Stomach smooth muscle (tissue), 2 donors: ENCODE results near the gene SLC10A7.

Experiments used
- H3K27ac ChIP-seq: one replicate; pipeline ENCODE4 v1.7.0; 2013; ENCODE audit warnings: mild to moderate bottlenecking, low read length, inconsistent platforms
- H3K27me3 ChIP-seq, 2 donors: one replicate each; pipeline ENCODE4 v1.7.0; 2013; ENCODE audit warnings: low read length in 2 of 2; ENCODE audit not compliant: insufficient read depth in 2 of 2, control insufficient read depth in 1 of 2
- H3K36me3 ChIP-seq, 2 donors: one replicate each; pipeline ENCODE4 v1.7.0; 2013; ENCODE audit warnings: low read length in 2 of 2; ENCODE audit not compliant: control insufficient read depth in 2 of 2, insufficient read depth in 2 of 2
- H3K4me1 ChIP-seq: one replicate; pipeline ENCODE4 v1.7.0; 2013; ENCODE audit warnings: low read length; ENCODE audit not compliant: control insufficient read depth, insufficient read depth
- H3K4me3 ChIP-seq, 2 donors: one replicate each; pipeline ENCODE4 v1.7.0; 2013; ENCODE audit warnings: low read length in 2 of 2
- H3K9ac ChIP-seq, 2 donors: one replicate each; pipeline ENCODE4 v1.7.0; 2013; ENCODE audit warnings: low read length in 2 of 2, mild to moderate bottlenecking in 1 of 2
- H3K9me3 ChIP-seq, 2 donors: one replicate each; pipeline ENCODE4 v1.7.0; 2013; ENCODE audit warnings: low read length in 2 of 2; ENCODE audit not compliant: control insufficient read depth in 2 of 2
- donor health status: healthy.
- donor health status: Pancreatic carcinoma.

SLC10A7 gene

DNA sequence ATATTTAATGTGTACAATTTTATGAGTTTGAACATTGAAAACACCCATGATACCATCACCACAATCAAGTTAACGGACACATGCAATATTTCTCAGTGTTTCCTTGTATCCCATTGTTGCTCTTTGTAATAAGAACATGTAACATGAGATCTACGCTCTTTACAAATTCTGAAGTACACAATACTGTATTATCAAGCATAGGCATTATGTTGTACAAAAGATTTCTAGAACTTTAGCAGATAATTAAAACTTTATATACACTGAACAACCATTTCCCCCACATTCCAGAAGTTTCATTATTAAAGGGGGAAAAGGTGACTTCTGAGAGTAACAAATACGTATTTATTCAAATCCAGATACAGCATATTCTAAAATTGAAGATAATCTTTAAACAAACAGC is 114.5 kb downstream of the SLC10A7 start:
- no peaks in the 10 kb centered on the region for H3K4me1 ChIP-seq
- H3K27me3 ChIP-seq, result no peaks in the 10 kb centered on the region
- H3K9ac ChIP-seq, result no peak overlapping the region
- H3K36me3 ChIP-seq, result no peaks in the 10 kb centered on the region
- H3K9me3 ChIP-seq, result no peaks in the 10 kb centered on the region
- H3K4me3 ChIP-seq, result no peak overlapping the region
- H3K27ac ChIP-seq, result no peak overlapping the region

DNA sequence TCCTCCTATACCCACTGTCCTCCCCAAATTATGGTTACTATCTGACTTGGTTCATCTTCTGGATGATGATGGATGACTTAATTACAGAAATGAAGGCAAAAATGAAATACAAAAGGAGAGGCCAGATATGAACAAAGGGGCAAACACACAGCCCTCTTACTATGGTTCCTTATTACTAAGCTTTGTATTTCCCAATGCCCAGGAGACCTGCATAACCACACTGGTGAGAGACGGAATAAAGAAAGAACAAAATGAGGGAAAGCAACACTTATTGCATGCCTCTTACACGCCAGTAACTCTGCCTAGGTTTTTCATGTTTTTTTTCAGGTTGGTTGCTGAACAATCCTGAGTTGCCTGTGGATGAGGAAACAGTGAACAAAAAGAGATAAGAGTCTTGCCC is 120.5 kb downstream of the SLC10A7 start:
- H3K9ac ChIP-seq, result no peak overlapping the region
- no peak overlapping the region for H3K4me3 ChIP-seq
- no peaks in the 10 kb centered on the region for H3K36me3 ChIP-seq
- H3K27ac ChIP-seq, result no peak overlapping the region
- no peaks in the 10 kb centered on the region for H3K27me3 ChIP-seq
- no peaks in the 10 kb centered on the region for H3K4me1 ChIP-seq
- H3K9me3 ChIP-seq, result no peaks in the 10 kb centered on the region

DNA sequence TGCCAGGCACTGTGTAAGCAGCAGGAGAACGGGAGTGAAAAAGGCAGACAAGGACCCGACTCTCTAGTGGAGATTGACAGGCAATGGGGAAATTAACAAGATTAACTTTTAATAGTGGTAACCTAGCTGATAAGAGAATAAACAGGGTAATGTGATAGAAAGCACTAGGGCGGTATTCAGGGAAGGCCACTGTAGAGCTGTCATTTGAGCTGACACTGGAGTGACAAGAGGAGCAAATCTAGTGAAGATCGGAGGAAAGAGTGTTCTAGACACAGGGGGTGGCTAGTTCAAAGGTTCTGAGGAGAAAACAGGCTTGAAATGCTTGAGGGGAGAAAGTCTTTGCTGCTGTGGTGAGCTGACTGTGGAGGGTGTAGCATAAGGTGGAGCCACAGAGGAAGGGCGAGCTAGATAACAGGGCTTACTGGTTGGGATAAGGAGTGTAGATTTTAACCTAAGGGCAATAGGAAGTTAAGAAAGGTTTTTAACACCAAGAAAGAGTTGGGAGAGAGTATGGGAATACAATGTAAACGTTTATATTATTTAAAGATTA is 122.8 kb downstream of the SLC10A7 start:
- Histone ChIP-seq H3K9ac (no peak overlapping the region), H3K27ac (no peak overlapping the region), H3K4me1 (no peaks in the 10 kb centered on the region), H3K27me3 (no peaks in the 10 kb centered on the region), H3K9me3 (no peaks in the 10 kb centered on the region), H3K4me3 (no peak overlapping the region), H3K36me3 (no peaks in the 10 kb centered on the region)

DNA sequence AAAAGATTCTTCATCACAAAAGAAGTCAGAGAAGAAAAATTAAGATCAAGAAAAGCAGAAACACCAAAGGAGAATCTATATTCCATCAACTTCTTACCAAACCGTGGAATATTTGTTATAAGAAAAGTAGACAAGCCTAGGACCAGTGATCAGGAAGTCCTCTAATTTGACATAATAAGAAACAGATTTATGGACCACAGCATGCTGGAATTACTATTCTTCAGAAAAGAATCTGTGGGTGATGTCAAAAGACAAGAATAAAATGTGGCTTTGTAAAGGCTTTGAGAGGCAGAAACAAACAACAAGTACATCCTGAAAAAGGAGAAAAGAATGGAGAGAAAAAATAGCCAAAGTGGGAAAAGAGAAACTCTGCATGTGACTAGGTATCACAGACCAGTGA is 123.3 kb downstream of the SLC10A7 start:
- no peaks in the 10 kb centered on the region for H3K27me3 ChIP-seq
- H3K27ac ChIP-seq, result no peak overlapping the region
- no peak overlapping the region for H3K9ac ChIP-seq
- no peaks in the 10 kb centered on the region for H3K4me1 ChIP-seq
- no peaks in the 10 kb centered on the region for H3K36me3 ChIP-seq
- no peaks in the 10 kb centered on the region for H3K9me3 ChIP-seq
- H3K4me3 ChIP-seq, result no peak overlapping the region

DNA sequence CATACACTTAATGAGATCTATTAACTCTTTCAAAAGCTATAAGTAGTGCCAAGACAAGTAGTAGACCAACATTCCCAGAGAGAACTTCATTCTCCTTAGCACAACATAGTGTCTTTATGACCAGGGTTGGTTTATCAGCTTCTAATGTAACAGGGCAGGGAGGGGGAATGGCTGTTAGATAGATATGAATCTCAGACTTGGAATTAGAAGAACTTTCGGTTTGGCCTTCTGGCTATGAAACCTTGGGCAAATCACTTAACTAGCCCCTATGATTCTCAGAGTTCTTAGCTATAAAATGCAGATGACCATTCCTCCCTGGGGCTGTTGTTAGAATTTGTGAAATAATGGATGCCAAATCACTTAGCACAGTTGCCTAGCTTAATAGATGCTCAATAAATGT is 132.2 kb downstream of the SLC10A7 start:
- Histone ChIP-seq H3K36me3 (no peaks in the 10 kb centered on the region), H3K9me3 (no peaks in the 10 kb centered on the region)

DNA sequence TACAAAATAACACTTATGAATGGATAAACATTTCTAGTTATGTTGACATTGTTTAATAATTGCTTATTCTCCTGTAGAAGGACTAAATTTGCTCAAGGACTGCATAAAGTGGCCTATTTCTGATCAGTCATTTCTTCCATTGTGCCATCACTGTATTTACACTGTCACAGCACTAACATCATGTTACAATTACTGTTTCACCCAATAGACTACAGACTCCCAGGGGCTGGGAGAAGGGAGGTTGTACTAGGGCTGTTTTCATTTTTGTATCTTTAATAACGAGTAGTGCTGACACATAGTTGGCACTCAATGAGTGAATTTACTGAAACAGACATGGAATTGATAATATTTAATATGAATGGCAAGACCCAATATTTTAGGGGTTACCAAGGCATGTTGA is 139.5 kb downstream of the SLC10A7 start:
- no peaks in the 10 kb centered on the region for H3K9me3 ChIP-seq
- no peak overlapping the region for H3K9ac ChIP-seq
- H3K4me1 ChIP-seq, result no peaks in the 10 kb centered on the region
- H3K27me3 ChIP-seq, result no peaks in the 10 kb centered on the region
- H3K27ac ChIP-seq, result no peak overlapping the region
- no peaks in the 10 kb centered on the region for H3K36me3 ChIP-seq
- no peak overlapping the region for H3K4me3 ChIP-seq

More for the DNA sequence above, 132.2 kb downstream of the SLC10A7 start:
- Histone ChIP-seq H3K27ac (no peak overlapping the region), H3K27me3 (no peaks in the 10 kb centered on the region), H3K9ac (no peak overlapping the region), H3K4me3 (no peak overlapping the region), H3K4me1 (no peaks in the 10 kb centered on the region)

DNA sequence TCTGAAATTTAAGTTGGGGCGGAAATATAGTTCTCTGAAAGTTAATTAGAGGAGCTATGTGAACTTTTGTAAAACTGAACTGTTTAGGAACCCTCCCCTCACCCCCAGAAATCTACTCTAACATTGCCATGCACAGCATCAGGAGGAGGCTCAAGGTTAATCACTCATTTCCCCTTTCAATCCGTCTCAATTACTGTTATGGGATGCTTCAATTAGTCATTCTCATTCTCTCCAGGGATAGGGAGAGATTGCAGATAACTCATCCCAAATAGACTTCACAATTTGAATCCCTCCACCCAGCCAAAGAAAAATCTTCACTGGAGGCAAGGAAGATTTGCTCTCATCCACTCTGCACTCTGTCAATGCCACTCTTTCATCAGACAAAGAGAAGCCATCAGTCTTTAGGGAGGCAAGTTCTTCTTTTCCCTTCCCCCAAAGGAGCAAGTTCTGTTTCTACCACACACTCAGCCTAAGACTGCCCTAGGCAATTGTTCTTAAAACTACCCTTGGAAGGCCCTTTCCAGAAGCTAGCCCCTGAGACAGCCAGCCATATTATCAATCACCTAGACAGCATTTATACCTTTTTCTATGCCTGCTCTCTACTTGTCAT is 140.4 kb downstream of the SLC10A7 start:
- Histone ChIP-seq H3K9ac (no peak overlapping the region), H3K9me3 (peaks cover 0 to 4% of the 10 kb centered on the region in 2 donors), H3K4me1 (no peaks in the 10 kb centered on the region), H3K4me3 (no peak overlapping the region), H3K36me3 (no peaks in the 10 kb centered on the region), H3K27ac (no peak overlapping the region), H3K27me3 (no peaks in the 10 kb centered on the region)

DNA sequence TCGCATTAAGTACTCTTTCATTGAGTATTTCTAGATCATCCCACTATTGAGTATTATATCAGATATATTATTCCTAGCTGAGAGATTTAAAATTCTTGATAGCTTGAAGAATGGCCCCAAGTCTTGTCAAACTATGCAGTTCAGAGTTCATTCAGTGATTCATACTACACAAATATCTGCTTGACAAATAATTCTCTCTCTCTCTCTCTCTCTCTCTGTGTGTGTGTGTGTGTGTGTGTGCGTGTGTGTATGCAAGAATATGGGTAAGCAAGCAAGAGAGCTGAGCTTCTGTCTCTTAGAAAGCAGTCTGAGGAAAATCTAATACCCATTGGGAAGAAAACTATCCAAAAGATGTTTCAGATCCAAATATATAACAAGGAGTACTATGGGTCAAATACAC is 142.0 kb downstream of the SLC10A7 start:
- no peaks in the 10 kb centered on the region for H3K27me3 ChIP-seq
- H3K9me3 ChIP-seq, result peaks cover 0 to 9% of the 10 kb centered on the region in 2 donors
- H3K4me3 ChIP-seq, result no peak overlapping the region
- H3K9ac ChIP-seq, result no peak overlapping the region
- H3K27ac ChIP-seq, result no peak overlapping the region
- H3K36me3 ChIP-seq, result no peaks in the 10 kb centered on the region
- H3K4me1 ChIP-seq, result no peaks in the 10 kb centered on the region

DNA sequence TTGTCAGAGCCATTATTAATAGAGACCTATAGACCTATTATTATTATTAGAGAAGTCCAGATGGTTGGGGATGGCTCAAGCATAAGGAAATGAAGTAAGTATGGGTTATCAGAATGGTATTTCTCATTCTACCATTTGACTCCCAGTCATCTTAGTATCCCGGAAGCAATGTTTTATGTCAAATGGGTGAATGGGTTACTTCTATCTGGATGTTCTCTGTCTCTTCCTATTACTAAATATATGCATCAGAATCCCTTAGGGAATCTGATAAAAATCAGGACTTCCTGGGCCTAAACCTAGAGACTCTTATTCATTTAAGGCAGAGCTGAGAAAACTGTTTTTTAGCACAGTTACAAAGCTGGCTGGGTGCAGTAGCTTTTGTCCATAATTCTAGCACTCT is 149.9 kb downstream of the SLC10A7 start:
- peaks cover 0 to 9% of the 10 kb centered on the region in 2 donors for H3K9me3 ChIP-seq
- H3K27me3 ChIP-seq, result no peaks in the 10 kb centered on the region
- no peaks in the 10 kb centered on the region for H3K36me3 ChIP-seq
- no peak overlapping the region for H3K4me3 ChIP-seq
- H3K27ac ChIP-seq, result no peak overlapping the region
- no peaks in the 10 kb centered on the region for H3K4me1 ChIP-seq
- no peak overlapping the region for H3K9ac ChIP-seq

DNA sequence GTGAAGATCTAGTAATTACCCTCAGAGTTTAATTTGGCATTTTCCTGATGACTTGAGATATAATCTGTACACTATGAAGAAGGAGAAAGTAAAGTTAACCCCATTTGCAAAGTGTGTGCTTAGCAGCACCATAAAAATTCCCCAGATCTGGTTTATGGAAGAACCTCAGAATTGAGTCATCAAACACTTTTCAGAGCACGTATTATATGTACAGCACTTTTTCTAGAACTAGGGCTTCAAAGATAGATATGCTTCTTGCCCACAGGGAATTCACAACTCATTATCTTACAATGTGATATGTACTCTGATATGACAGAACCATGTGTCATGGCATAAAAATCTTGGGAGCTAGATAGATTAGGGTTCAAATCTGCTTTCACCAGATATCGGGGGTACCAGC is 150.9 kb downstream of the SLC10A7 start:
- H3K27me3 ChIP-seq, result no peaks in the 10 kb centered on the region
- H3K4me1 ChIP-seq, result no peaks in the 10 kb centered on the region
- H3K9me3 ChIP-seq, result no peaks in the 10 kb centered on the region
- no peak overlapping the region for H3K9ac ChIP-seq
- no peaks in the 10 kb centered on the region for H3K36me3 ChIP-seq
- no peak overlapping the region for H3K4me3 ChIP-seq
- no peak overlapping the region for H3K27ac ChIP-seq

DNA sequence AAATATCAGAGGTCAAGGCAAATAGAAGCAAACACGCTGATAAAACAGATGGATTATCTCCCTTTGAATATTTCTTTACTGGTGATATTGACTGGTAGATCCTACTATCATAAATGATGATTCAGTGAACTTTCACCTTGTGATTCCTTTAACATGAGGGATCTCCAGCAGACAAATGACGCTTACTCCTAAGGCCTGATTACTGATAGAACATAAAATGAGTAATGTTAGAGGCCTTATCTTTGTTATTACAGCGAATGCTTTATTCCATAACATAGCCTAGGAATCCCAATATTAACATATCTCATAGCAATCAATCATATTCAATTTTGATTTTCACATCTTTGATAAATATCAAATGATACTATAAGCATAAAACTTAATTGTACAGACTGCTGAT is 152.3 kb downstream of the SLC10A7 start:
- no peaks in the 10 kb centered on the region for H3K27me3 ChIP-seq
- H3K9ac ChIP-seq, result no peak overlapping the region
- H3K27ac ChIP-seq, result no peak overlapping the region
- H3K36me3 ChIP-seq, result no peaks in the 10 kb centered on the region
- no peaks in the 10 kb centered on the region for H3K9me3 ChIP-seq
- no peak overlapping the region for H3K4me3 ChIP-seq
- no peaks in the 10 kb centered on the region for H3K4me1 ChIP-seq
